HepG2 (cell line): ENCODE data around the gene FGFR4. TPM values are rescaled to one million over a fixed set of nuclear protein-coding genes. Genes with fewer than 3 reads are reported as not detected.

ENCODE experiments used
- ATAC-seq: fragments of 200-7000 bp; cut with Tn5 transposase; 3 replicates; pipeline ENCODE4 v1.9.1; 2020; ENCODE audit warnings: mild to moderate bottlenecking, moderate library complexity
- BruUV-seq: library from RNA; stranded (reverse); fragments of 400-500 nt; replicated peaks from 2 replicates; lab custom pipeline; 2021; lab: Mats Ljungman, UMichigan
- CTCF ChIA-PET: fragments of 300-600 bp; formaldehyde crosslinking; extraction: SDS; loops from one replicate; lab custom pipeline; 2021; ENCODE audit warnings: low total read pairs, inconsistent platforms, low intra/inter-chr PET ratio; lab: Yijun Ruan, JAX
- POLR2A ChIA-PET: fragments of 350-600 bp; sonication (Branson Sonifier 250); formaldehyde crosslinking; loops from one replicate; lab custom pipeline; 2020; ENCODE audit warnings: antibody characterized with exemption, inconsistent platforms; lab: Yijun Ruan, JAX
- DNase-seq: peaks from one replicate; pipeline ENCODE4 v3.0.0-alpha.2; 2015; ENCODE audit warnings: low spot score
- FAIRE-seq: peaks from 3 replicates; lab custom pipeline; 2011; peaks lifted over from hg19 to GRCh38; lab: Jason Lieb, UNC
- H2AFZ ChIP-seq: one replicate; pipeline ENCODE4 v1.6.1; 2011; ENCODE audit warnings: low read length, inconsistent platforms
- H3K27ac ChIP-seq: fragments of 300-600 bp; 3 replicates; pipeline ENCODE4 v1.8.0; 2011; ENCODE audit warnings: mixed run types, mild to moderate bottlenecking, mixed read lengths, low read length, inconsistent platforms; ENCODE audit not compliant: insufficient read depth; ENCODE audit errors: extremely low read length
- H3K27me3 ChIP-seq, 2 experiments: fragments of 200-600 bp in 1 of 2; 2 replicates in 1 of 2; 3 replicates in 1 of 2; pipeline versions ENCODE4 v1.6.0 to v1.8.0; 2011; ENCODE audit warnings: low read length in 2 of 2, mild to moderate bottlenecking in 2 of 2, moderate library complexity in 2 of 2, inconsistent platforms in 1 of 2; ENCODE audit not compliant: insufficient read depth in 2 of 2, control insufficient read depth in 1 of 2
- H3K36me3 ChIP-seq, 2 experiments: fragments of 200-600 bp in 1 of 2; replicated peaks in 1 of 2; 2 replicates in 1 of 2; 3 replicates in 1 of 2; pipeline versions ENCODE4 v1.5.1 to v1.8.0; 2011; ENCODE audit warnings: low read length in 2 of 2, inconsistent platforms in 1 of 2; ENCODE audit not compliant: insufficient read depth in 2 of 2, control insufficient read depth in 1 of 2
- H3K4me1 ChIP-seq: 2 replicates; pipeline ENCODE4 v1.5.1; 2012; ENCODE audit warnings: low read length, inconsistent platforms; ENCODE audit not compliant: insufficient read depth
- H3K4me2 ChIP-seq: 2 replicates; pipeline ENCODE4 v1.6.0; 2011; ENCODE audit warnings: low read depth, low read length, inconsistent platforms
- H3K4me3 ChIP-seq, 3 experiments: fragments of 200-600 bp in 1 of 3; sonication (generic), shearing (Covaris generic) in 1 of 3; replicated peaks in 1 of 3; 2 replicates each; pipeline ENCODE4 v1.5.1; 2011 to 2016; ENCODE audit warnings: low read length in 3 of 3, inconsistent platforms in 2 of 3, low read depth in 2 of 3, mild to moderate bottlenecking in 2 of 3, control low read depth in 1 of 3, mixed read lengths in 1 of 3; ENCODE audit not compliant: insufficient read depth in 1 of 3
- H3K79me2 ChIP-seq: one replicate; pipeline ENCODE4 v1.6.1; 2011; ENCODE audit warnings: low read length, inconsistent platforms; ENCODE audit not compliant: insufficient read depth
- H3K9ac ChIP-seq: 2 replicates; pipeline ENCODE4 v1.6.0; 2011; ENCODE audit warnings: mild to moderate bottlenecking, low read depth, low read length, inconsistent platforms; ENCODE audit not compliant: insufficient read depth
- H3K9me3 ChIP-seq: 2 replicates; pipeline ENCODE4 v1.5.1; 2012; ENCODE audit warnings: mild to moderate bottlenecking, low read length
- H4K20me1 ChIP-seq: 2 replicates; pipeline ENCODE4 v1.6.0; 2011; ENCODE audit warnings: inconsistent platforms, mild to moderate bottlenecking, low read length, moderate library complexity; ENCODE audit not compliant: insufficient read depth
- ATAD3A ChIP-seq: sonication (generic); formaldehyde crosslinking; IDR thresholded peaks from 2 replicates; pipeline ENCODE4 v1.4.0; 2020; ENCODE audit warnings: missing genetic modification reagents
- DR1 ChIP-seq: sonication (generic); formaldehyde crosslinking; IDR thresholded peaks from 2 replicates; pipeline ENCODE4 v1.8.0; 2021; ENCODE audit warnings: mild to moderate bottlenecking, missing genetic modification reagents, inconsistent platforms
- GABPA ChIP-seq, 2 experiments: IDR thresholded peaks; 2 replicates each; pipeline ENCODE4 v1.6.1; 2011 to 2016; ENCODE audit warnings: low read depth in 2 of 2, low read length in 1 of 2, missing biosample characterization in 1 of 2, missing genetic modification characterization in 1 of 2
- ISL2 ChIP-seq: sonication (generic); formaldehyde crosslinking; IDR thresholded peaks from 2 replicates; pipeline ENCODE4 v1.5.0; 2020; ENCODE audit warnings: missing genetic modification reagents
- PPARG ChIP-seq: conservative IDR thresholded peaks from 2 replicates; pipeline ENCODE4 v1.6.1; 2016; ENCODE audit warnings: missing biosample characterization, missing genetic modification reagents
- RBFOX2 ChIP-seq: fragments of 200-400 bp; formaldehyde crosslinking; IDR thresholded peaks from 2 replicates; pipeline ENCODE4 v1.6.1; 2017; ENCODE audit warnings: low read depth, mild to moderate bottlenecking, low read length
- RELA ChIP-seq: sonication (generic); formaldehyde crosslinking; IDR thresholded peaks from 2 replicates; pipeline ENCODE4 v1.4.0; 2020; ENCODE audit warnings: missing genetic modification reagents
- SIN3B ChIP-seq: fragments of 150-350 bp; IDR thresholded peaks from 2 replicates; pipeline ENCODE4 v1.6.1; 2014; ENCODE audit warnings: low read length
- SRY ChIP-seq: sonication (generic); formaldehyde crosslinking; IDR thresholded peaks from 2 replicates; pipeline ENCODE4 v1.8.0; 2022; ENCODE audit warnings: mild to moderate bottlenecking, missing genetic modification reagents
- ZBTB38 ChIP-seq: sonication (generic); formaldehyde crosslinking; IDR thresholded peaks from 2 replicates; pipeline ENCODE4 v1.5.1; 2020; ENCODE audit warnings: mild to moderate bottlenecking, missing genetic modification reagents
- ZFX ChIP-seq: sonication (generic); formaldehyde crosslinking; IDR thresholded peaks from 2 replicates; pipeline ENCODE4 v1.4.0; 2020; ENCODE audit warnings: mild to moderate bottlenecking, low read depth, missing genetic modification reagents, moderate library complexity
- ZMYM4 ChIP-seq: sonication (generic); formaldehyde crosslinking; IDR thresholded peaks from 2 replicates; pipeline ENCODE4 v1.8.1; 2023; ENCODE audit warnings: mild to moderate bottlenecking, missing genetic modification reagents
- ZNF17 ChIP-seq: sonication (generic); formaldehyde crosslinking; IDR thresholded peaks from 2 replicates; pipeline ENCODE4 v1.5.0; 2020; ENCODE audit warnings: mild to moderate bottlenecking, missing genetic modification reagents
- ZNF331 ChIP-seq: sonication (generic); formaldehyde crosslinking; IDR thresholded peaks from 2 replicates; pipeline ENCODE4 v1.4.0; 2020; ENCODE audit warnings: missing genetic modification reagents
- ZNF547 ChIP-seq: sonication (generic); formaldehyde crosslinking; IDR thresholded peaks from 2 replicates; pipeline ENCODE4 v1.5.1; 2020; ENCODE audit warnings: mild to moderate bottlenecking, missing genetic modification reagents
- ZNF782 ChIP-seq: sonication (generic); formaldehyde crosslinking; IDR thresholded peaks from 2 replicates; pipeline ENCODE4 v1.4.0; 2020; ENCODE audit warnings: missing genetic modification reagents, mild to moderate bottlenecking, borderline replicate concordance
- WGBS: methylation state at CpG from one replicate; pipeline ENCODE4 v1.1.6; 2017; ENCODE audit warnings: low lambda C conversion rate; 5-methylcytosine and 5-hydroxymethylcytosine counted together
- in situ Hi-C: cut with HindIII; loops from 2 replicates; pipeline ENCODE4 v1.10.0; 2017; ENCODE audit warnings: low pct_unique_long_range_greater_than_20kb; ENCODE audit not compliant: extremely low pct_ligation_motif_present
- intact Hi-C: fragments of 100-400 bp; cut with micrococcal nuclease; formaldehyde crosslinking; loops from one replicate; pipeline ENCODE4 v1.10.0; 2022; ENCODE audit not compliant: unreplicated experiment
- polyA plus RNA-seq, 8 experiments: library from polyadenylated mRNA; depleted of rRNA in 3 of 8; stranded (reverse) in 7 of 8; unstranded in 1 of 8; fragments of >200 nt; fragmentation: Illumina TruSeq in 4 of 8; extraction: Trizol in 4 of 8; gene quantifications; 2 replicates each; pipeline versions ENCODE4 v1.2.1 to v1.2.3, GENCODE V29; 2011 to 2016; ENCODE audit warnings: low read depth in 4 of 8, missing spikeins in 1 of 8, mixed read lengths in 1 of 8; ENCODE audit not compliant: insufficient read depth in 1 of 8
- total RNA-seq, 5 experiments: library from RNA; depleted of rRNA; stranded (reverse); fragments of >200 nt; fragmentation: Illumina TruSeq; extraction: Trizol; gene quantifications; 2 replicates each; pipeline ENCODE4 v1.2.3, GENCODE V29; 2016; ENCODE audit warnings: low read depth in 1 of 5
- TF ChIP-seq, protein P1 (sequence below): sonication (generic); formaldehyde crosslinking; conservative IDR thresholded peaks from 2 replicates; pipeline ENCODE4 v1.8.1; 2023; ENCODE audit warnings: missing genetic modification reagents
- TF ChIP-seq, protein P2 (sequence below): sonication (generic); formaldehyde crosslinking; conservative IDR thresholded peaks from 2 replicates; pipeline ENCODE4 v1.4.0; 2020; ENCODE audit warnings: missing genetic modification reagents
- TF ChIP-seq, protein P3 (sequence below): sonication (generic); formaldehyde crosslinking; IDR thresholded peaks from 2 replicates; pipeline ENCODE4 v1.4.0; 2020; ENCODE audit warnings: missing genetic modification reagents
- TF ChIP-seq, protein P4 (sequence below): sonication (generic); formaldehyde crosslinking; IDR thresholded peaks from 2 replicates; pipeline ENCODE4 v1.8.0; 2022; ENCODE audit warnings: mild to moderate bottlenecking, missing genetic modification reagents

The FGFR4 gene
- total and polyA plus RNA-seq, 2 of the 13 experiments (the other 11 are each of a cell fraction or from before 2014, with no cell fraction given) = 129 to 219 TPM

DNA sequence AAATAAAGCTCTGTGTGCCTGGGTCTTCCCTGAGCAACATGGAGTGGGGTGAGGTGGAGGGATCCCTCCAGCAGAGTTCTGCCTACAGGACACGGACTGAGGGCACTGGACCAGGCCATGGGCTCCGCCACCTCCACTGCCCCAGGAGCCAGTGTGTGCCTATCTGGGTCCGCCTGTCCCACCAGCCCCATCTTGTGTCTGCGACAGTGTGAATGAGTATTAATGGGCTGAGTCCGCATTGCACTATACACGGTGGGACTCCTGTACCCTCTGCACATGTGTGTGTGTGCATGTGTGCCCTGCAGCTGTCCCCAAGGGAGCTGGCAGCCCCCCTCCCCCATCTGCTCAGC is 11.4 kb downstream of the FGFR4 start (continued):
- TF ChIP-seq, protein P1, sequence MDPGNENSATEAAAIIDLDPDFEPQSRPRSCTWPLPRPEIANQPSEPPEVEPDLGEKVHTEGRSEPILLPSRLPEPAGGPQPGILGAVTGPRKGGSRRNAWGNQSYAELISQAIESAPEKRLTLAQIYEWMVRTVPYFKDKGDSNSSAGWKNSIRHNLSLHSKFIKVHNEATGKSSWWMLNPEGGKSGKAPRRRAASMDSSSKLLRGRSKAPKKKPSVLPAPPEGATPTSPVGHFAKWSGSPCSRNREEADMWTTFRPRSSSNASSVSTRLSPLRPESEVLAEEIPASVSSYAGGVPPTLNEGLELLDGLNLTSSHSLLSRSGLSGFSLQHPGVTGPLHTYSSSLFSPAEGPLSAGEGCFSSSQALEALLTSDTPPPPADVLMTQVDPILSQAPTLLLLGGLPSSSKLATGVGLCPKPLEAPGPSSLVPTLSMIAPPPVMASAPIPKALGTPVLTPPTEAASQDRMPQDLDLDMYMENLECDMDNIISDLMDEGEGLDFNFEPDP = 0 out of 2 replicates have a peak, but pooled peaks have one; percentile 19
- TF ChIP-seq ZFX = no peak

DNA sequence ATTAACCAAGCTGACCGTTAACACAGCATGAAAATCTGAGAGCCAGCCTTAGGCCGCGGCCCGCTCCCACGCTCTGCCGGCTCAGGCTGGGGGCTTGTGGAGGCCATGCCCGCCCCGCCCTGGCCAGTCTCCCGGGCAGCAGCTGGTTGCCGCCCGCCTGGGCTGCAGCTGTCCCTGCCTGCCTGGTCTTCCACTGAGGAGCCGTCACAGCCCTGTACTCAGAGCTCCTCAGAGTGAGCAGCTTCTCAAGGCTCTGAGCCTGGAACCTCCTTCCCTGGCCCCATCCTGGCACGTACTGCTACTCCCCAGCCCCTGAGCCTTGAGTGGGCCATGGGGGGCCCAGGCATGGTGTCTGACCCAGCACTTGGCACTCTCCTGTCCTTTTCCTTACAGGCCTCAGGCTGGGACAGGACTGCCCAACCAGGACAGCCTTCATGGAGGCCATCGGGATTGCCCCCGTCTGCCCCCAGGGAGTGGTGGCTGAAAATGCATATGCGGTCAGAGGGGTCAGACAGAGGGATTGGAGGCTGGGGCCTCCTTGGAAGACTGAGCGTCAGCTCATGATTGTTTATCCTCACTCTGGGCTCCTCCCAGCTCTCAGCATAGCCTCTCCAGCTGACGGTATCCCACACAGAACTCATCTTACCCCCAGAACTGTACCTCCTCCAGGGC is 11.9 kb downstream of the FGFR4 start:
- no peaks in the 10 kb centered on the region for H3K9me3 ChIP-seq
- ChIA-PET POLR2A (interaction anchor here (1.1 to 6.0 kb wide), 5 partner anchors 11 to 27 kb away, joined by 4 to 231 read pairs (median 6); partner anchors contain the start of gene FGFR4), CTCF (no interaction called here)
- no peak overlapping the region for H3K4me2 ChIP-seq
- DNase-seq (no peak), FAIRE-seq (no peak), ATAC-seq (peak; percentile 0; the same call in 1 of the 3 replicates)
- 100% methylated on average over 1 of the region's 18 CpGs for WGBS
- no peak overlapping the region for H3K4me3 ChIP-seq
- H2AFZ ChIP-seq = no peak overlapping the region
- H3K27ac ChIP-seq = peak overlapping the region; percentile 54
- intact Hi-C loops = no loop called here
- no peaks in the 10 kb centered on the region for H3K27me3 ChIP-seq
- peaks cover 95% of the 10 kb centered on the region for H3K4me1 ChIP-seq
- H3K79me2 ChIP-seq = no peaks in the 10 kb centered on the region
- in situ Hi-C loops = no loop called here
- no TSS peak for BruUV-seq
- H4K20me1 ChIP-seq = peaks cover 5% of the 10 kb centered on the region
- peaks cover 8 to 19% of the 10 kb centered on the region in 2 experiments; a peak in 4 of 5 replicates for H3K36me3 ChIP-seq
- H3K9ac ChIP-seq = peak overlapping the region; percentile 18; the same call in 1 of the 2 replicates
- TF ChIP-seq ZBTB38 (CRISPR knock-in tag) (peak; percentile 57; the same call in 1 of the 2 replicates), RBFOX2 (peak; percentile 94), SRY (no peak), ZNF331 (CRISPR knock-in tag) (no peak), ATAD3A (CRISPR knock-in tag) (no peak), PPARG (CRISPR knock-in tag) (no peak), DR1 (no peak), RELA (CRISPR knock-in tag) (no peak), ZMYM4 (CRISPR knock-in tag) (no peak), ZNF782 (CRISPR knock-in tag) (no peak), SIN3B (no peak), ZNF547 (CRISPR knock-in tag) (no peak), ISL2 (CRISPR knock-in tag) (no peak), ZNF17 (CRISPR knock-in tag) (no peak), GABPA (IDR thresholded peaks at IDR 0.05; ENCODE audit: low read depth, low read length) (no peak), GABPA (CRISPR knock-in tag; IDR thresholded peaks at IDR 0.05; ENCODE audit: low read depth) (no peak)
- TF ChIP-seq, protein P2, sequence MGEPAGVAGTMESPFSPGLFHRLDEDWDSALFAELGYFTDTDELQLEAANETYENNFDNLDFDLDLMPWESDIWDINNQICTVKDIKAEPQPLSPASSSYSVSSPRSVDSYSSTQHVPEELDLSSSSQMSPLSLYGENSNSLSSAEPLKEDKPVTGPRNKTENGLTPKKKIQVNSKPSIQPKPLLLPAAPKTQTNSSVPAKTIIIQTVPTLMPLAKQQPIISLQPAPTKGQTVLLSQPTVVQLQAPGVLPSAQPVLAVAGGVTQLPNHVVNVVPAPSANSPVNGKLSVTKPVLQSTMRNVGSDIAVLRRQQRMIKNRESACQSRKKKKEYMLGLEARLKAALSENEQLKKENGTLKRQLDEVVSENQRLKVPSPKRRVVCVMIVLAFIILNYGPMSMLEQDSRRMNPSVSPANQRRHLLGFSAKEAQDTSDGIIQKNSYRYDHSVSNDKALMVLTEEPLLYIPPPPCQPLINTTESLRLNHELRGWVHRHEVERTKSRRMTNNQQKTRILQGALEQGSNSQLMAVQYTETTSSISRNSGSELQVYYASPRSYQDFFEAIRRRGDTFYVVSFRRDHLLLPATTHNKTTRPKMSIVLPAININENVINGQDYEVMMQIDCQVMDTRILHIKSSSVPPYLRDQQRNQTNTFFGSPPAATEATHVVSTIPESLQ (CRISPR knock-in tag) = no peak
- TF ChIP-seq, protein P3, sequence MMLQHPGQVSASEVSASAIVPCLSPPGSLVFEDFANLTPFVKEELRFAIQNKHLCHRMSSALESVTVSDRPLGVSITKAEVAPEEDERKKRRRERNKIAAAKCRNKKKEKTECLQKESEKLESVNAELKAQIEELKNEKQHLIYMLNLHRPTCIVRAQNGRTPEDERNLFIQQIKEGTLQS (CRISPR knock-in tag) = no peak
- TF ChIP-seq, protein P4, sequence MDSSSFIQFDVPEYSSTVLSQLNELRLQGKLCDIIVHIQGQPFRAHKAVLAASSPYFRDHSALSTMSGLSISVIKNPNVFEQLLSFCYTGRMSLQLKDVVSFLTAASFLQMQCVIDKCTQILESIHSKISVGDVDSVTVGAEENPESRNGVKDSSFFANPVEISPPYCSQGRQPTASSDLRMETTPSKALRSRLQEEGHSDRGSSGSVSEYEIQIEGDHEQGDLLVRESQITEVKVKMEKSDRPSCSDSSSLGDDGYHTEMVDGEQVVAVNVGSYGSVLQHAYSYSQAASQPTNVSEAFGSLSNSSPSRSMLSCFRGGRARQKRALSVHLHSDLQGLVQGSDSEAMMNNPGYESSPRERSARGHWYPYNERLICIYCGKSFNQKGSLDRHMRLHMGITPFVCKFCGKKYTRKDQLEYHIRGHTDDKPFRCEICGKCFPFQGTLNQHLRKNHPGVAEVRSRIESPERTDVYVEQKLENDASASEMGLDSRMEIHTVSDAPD (CRISPR knock-in tag) = no peak
